GM18517 (cell line): ENCODE results near the gene SFRP2.

ENCODE experiments used
- ATAC-seq: cut with Tn5 transposase; IDR thresholded peaks from one replicate; pipeline ENCODE4 v1.9.1; 2021; ENCODE audit warnings: mild to moderate bottlenecking, moderate library complexity; ENCODE audit not compliant: unreplicated experiment

The SFRP2 gene, protein sequence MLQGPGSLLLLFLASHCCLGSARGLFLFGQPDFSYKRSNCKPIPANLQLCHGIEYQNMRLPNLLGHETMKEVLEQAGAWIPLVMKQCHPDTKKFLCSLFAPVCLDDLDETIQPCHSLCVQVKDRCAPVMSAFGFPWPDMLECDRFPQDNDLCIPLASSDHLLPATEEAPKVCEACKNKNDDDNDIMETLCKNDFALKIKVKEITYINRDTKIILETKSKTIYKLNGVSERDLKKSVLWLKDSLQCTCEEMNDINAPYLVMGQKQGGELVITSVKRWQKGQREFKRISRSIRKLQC

DNA sequence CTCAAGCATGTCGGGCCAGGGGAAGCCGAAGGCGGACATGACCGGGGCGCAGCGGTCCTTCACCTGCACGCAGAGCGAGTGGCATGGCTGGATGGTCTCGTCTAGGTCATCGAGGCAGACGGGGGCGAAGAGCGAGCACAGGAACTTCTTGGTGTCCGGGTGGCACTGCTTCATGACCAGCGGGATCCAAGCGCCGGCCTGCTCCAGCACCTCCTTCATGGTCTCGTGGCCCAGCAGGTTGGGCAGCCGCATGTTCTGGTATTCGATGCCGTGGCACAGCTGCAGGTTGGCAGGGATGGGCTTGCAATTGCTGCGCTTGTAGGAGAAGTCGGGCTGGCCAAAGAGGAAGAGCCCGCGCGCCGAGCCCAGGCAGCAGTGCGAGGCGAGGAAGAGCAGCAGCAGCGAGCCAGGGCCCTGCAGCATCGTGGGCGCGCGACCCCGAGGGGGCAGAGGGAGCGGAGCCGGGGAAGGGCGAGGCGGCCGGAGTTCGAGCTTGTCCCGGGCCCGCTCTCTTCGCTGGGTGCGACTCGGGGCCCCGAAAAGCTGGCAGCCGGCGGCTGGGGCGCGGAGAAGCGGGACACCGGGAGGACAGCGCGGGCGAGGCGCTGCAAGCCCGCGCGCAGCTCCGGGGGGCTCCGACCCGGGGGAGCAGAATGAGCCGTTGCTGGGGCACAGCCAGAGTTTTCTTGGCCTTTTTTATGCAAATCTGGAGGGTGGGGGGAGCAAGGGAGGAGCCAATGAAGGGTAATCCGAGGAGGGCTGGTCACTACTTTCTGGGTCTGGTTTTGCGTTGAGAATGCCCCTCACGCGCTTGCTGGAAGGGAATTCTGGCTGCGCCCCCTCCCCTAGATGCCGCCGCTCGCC lies at the start of gene SFRP2:
Gene SFRP2, minus strand, starts transcription at position 671 of the 864 bp plus-strand sequence. Its CDS starts 248 bp downstream, at position 423.
- ATAC-seq = no peak

DNA sequence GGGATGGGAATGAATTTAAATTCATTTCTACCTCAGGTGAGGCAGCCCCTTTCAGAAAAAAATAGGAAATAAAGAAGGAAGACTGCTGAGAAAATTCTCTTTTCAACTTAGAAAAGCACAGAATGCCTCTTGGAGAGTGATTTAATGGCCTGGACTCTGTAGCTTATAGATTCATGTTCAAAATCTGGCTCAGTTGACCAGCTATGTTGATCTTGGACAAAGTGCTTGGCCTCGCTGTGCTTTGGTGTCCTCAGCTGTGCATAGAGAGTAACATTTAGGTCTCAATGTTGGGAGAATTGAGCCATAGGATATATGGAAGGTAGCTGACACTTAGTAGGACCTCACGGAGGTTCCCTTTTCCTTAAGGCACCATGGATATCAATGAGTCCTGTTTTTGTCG lies 49.7 kb upstream of the SFRP2 start:
- ATAC-seq = no peak

DNA sequence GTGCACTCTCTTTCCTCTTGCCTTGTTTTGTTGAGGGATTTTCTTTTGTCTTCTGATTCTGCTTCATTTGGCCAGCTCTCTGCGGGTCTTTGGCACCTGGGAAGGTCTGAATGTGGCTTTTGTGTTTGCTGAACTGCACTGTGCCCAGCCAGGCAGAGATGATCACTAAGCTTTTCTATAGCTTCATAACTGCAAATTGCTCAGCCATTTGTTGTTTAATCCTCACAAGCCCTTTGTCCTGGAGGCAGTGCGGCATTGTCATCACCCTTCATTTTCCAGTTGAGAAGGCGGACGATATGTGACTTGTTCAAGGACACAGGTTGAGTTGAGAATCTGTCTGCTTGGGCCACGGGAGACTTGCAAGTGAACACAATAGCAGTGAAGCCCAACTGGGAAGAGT lies 46.0 kb upstream of the SFRP2 start:
- no peak for ATAC-seq

DNA sequence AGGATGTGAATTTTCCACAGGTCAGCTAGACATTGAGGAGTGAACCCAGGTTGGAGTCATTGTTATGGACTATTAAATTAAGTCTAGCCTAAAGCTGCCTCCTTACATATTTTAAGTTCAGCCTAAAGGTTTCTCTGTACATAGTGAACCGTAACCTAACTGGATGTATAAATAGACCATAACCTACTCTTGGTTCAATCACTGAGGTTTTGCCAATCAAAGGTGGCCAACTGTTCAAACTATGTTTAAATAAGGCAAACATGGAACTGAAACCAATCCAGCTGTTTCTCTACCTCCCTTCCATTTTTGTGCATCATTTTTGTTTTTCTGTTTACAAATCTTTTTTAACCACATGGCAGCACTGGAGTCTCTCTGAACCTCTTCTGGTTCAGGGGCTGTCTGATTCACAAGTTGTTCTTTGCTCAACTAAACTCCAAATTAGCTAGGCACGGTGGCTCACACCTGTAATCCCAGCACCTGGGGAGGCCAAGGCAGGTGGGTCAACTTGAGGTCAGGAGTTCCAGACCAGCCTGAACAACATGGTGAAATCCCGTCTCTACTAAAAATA lies 43.9 kb upstream of the SFRP2 start:
- ATAC-seq = no peak

DNA sequence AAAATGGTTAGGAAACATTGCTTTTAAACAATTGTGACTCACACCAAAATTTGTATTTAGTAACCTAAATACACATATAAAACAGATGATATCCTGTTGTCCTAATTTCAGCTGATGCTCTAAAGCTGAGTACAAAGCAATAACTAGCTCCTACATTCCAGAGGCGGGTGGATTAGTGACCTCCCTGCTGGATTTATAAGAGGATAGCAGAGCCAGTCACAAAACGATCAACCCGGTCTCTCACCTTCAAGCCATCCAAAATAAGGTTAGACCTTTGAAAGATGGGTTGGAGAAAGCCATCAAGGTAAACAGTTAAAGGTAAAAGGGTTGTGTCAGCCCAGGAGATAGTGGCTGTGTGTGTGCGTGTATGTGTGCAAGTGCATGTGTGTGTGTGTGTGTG lies 43.2 kb upstream of the SFRP2 start:
- ATAC-seq = no peak

DNA sequence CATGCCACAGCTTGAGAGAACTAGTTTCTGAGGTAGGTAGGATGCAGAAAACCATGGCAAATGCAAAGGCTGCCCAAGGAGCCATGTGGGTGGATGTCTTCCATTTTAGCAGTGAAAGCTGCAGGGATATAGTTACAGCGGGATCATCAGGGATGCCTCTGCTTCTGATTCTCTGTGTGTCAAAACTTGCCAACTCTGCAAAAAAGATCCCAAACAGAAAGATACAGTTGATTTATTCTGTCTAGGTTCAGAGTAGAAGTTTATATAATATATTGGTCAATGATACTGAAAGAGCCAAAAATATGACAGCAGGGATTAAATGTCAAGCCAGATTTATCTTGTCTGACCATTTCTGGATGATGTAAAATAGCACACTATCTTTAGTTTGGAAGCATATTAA lies 42.4 kb upstream of the SFRP2 start:
- ATAC-seq = no peak

DNA sequence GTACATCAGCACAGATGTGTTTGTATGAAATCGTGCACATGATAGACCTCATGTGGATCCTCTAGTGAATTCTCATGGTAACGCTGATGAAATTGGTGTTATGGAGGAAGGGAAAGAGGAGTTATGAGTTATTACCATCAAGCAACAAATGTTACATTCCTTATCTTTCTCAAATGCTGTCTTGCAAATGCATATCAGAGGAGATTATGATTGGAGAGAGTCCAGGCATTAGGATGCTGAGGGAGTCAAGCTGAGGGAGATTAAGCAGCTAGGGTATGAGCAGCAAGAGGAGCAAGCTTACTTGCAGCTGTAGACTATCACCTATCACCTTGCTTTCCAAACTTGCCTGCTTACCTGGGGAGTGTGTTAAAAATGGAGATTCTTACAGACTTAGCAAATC lies 36.8 kb upstream of the SFRP2 start:
- no peak for ATAC-seq

DNA sequence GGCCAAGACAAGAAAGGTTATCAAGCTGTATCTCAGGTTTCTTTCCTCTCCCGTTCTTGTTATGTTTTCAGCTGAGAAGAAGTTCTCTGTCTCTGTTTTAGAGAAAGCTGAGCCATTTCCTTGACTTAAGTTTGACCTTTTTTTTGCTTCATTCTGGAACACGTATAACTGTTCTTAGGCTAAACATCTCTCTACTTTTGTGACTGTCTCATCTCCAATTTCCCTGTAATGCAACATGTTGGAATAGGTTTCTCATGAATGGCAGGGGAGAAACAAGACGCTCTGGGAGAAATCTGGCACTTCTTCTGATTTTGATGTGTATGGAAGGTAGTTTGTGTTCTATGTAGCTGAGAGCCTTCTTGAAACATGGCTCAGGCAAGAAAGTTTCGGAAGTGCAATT lies 36.2 kb upstream of the SFRP2 start:
- no peak for ATAC-seq

DNA sequence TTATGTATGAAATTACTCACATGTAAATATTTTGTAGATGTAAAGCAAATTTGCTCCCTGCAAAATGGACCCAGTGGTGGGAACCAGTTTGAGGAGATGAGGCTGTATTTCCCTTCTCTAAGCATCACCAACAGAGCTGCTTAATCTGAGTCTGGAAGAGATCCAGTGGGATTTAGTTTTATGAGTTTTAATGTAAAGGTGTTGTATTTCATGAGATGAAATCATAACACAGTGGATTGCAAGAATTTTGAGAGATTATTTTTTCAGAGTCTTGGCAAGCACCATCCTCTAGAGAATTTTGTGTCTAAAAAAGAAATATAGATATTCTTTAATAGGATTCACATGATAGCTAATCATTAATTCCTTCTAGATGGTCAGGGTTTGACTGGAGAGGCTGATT lies 35.6 kb upstream of the SFRP2 start:
- no peak for ATAC-seq

DNA sequence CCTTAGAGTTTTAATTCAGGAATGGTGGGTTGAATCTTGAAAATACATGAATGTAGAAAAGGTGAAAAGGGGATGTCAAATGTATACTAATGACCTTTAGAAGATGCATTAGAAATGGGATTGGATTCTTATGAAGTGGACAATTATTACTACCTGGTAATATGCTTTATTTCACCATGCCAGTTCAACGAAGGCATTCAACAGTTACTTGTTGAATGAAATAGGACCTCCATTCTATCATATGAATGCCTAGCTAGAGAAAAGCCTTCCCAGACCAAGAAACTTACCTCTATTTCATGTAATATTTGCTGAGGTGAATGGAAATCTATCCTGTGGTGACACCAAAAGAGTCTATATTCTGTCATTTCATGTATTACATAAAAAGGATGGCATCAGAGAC lies 34.6 kb upstream of the SFRP2 start:
- ATAC-seq = no peak

DNA sequence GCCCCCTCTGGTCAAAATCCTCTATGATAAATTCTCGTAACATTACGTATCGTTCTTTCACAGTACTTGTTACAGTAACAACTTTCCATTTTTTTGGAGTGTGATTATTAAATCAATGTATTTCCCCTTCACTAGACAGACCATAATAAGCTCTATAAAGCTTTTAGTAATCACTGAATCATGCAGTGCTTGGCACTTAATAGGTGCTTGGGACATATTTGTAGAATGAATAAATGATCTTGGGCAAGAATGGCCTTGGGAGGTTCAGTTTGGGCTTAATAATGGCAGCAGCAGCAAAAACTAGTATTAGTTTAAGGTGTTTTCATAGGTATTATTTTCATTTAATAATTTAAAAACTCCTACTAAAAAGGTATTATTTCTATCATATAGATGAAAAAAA lies 33.4 kb upstream of the SFRP2 start:
- no peak for ATAC-seq

DNA sequence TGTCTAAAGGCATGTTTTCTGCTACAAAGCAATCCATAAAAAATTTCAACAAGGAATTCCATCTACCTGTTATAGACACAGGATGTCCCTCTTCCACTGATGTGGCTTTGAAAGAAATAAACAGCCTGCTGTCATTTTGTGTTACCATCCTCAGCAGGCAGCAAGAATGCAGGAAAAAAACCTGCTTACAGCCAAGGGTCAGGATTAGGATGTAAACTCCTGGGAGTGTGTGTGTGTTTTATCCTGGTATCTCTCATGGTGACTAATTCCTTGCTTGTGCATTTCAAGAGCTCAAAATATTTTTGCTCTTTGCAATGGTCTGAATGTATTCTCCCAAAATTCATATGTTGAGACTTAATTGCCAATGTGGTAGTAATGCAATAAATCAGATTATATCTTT lies 28.6 kb upstream of the SFRP2 start:
- ATAC-seq = no peak

DNA sequence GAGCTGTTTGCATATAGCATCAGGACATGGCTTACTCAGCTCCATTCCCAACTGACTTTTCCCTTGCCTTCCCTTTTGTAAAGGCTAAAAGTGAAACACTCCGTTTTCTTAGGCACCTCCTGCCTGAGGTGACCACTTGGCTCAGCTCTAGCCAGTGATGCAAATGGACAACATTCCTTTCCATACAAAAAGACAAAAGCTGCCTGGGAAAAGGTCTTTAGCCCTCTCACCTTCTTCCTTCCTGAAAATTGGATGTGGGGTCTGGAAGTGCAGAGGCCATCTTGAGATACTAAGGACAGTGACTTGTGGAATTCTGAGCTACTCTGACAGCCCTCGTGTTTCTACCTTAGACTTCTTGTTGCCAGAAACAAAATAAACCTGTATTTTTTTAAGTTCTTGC lies 27.7 kb upstream of the SFRP2 start:
- ATAC-seq = no peak

DNA sequence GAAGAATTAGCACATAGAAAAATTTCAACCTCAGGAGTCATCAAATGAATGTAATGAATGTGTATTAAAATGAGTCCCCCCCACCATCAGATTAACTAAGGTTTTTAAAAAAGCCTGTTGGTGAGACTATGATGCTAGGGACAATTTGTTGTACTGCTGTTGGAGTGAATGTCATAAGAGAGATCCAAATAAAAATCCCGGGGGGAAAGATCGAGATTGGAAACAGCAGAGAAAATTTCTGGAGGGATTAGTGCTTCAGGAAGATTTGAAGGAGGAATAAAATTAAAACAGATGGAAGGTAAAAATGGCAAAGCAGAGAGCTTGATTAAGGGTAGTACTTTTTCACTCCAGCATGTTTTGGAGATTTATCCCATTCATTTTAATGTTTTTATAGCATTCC lies 25.9 kb upstream of the SFRP2 start:
- ATAC-seq = no peak

DNA sequence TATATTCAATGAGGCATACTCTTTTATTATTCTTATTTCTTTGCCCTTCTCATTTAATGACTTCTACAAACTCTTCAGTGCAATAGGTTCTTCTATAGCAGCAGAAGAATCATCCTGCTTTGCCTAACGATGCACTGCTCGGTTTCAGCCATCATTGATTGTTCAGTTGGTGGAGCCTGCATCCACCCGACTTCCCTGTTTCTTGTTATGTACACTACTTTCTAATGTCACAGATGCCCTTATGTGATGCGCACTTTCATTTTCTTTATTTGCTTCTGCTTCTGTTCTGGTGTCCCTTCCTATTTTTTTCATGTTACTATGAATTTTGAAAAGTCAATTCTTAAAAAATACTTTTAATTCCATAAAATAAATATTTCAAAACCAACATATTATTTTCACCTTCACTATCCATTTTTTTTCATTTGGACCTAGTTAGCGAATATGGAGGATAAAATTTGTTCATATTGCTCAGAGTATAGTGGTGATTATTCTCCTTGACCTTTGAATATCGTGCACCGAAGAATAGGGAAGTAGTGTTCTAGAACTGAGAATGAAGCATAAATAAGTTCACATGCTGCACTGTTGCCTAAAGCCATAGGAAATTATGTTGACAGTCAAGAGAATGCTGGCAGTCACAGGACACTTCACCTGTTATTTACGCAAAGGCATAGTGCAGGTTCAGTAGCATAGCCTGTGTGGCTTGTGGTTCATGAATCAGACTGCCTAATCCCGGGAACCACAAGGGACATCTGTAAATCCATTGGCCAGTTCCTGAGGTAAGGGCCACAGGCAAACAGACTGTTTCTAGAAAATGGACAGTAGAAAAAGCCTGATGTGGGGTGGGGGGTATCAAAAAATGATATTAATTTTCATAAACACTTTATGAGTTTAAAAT lies 21.3 kb upstream of the SFRP2 start:
- no peak for ATAC-seq

DNA sequence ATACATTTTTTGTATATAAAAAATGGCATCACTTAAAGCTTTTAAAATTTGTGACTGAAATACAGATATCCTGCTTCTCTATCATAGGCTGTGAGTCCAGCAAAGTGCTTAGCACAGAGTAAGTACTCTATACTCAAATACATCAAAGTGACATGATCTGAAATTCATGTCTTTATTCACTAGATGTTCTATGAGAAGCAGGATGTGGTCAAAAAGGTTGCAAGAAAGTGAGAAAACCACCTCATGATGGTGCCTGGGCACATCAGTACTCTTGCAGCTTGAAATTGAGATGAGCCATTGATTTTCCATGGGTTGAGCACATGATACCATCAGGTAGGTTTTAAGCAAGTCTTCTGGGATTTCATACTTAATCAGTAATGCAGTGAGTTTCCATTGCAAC lies 20.4 kb upstream of the SFRP2 start:
- no peak for ATAC-seq

DNA sequence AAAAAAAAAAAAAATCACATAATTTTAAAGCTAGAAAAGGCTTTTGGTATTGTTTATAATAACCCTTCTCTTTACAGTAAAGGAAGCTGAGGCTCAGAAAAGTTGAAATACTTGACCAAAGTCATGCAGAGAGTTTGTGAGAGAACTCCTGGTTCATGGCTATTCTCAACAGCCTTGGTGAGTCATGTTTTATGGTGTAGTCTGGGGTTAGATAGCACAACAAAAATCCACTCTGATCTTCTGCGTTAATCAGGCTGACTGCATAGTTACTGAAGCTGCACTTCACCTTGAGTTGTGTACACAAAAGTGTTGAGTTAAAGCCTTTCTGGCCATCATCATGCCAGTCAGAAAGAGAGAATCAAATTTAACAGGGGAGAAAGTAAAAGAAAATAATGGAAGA lies 19.3 kb upstream of the SFRP2 start:
- ATAC-seq = no peak

DNA sequence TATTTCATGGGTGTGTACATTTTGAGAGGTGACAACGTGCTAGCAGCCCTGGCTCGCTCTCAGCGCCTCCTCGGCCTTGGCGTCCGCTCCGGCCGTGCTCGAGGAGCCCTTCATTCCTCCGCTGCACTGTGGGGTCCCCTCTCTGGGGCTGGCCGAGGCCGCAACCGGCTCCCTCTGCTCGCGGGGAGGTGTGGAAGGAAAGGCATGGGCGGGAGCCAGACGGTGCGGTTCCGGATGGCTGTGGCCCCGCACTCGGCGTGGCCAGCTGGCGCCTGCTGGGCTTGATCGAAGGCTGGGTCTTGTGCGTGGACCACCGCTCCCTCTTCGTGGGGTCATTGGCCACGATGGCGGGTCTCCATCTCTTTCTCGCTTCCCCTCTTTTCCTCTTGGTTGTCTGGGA lies 17.2 kb upstream of the SFRP2 start:
- ATAC-seq = no peak

DNA sequence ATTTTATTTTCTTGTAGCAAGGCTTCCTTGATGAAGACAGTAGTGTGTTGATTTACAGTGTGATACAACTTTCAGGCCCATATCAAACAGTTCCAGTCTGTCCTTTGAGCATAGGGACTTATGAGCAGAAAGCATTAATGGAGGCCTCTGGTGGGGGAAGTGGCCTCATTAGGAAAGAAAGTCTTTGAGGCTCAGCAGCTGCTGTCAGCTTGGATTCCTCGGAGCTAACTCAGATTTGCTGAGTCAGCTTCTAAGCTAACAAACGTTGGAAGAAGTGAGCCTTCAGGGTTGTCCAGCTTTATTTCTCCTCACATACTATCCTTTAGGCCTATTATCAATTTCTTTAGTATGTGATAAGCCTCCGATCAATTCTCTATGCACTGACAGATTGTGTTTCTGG lies 15.8 kb upstream of the SFRP2 start:
- ATAC-seq = no peak

DNA sequence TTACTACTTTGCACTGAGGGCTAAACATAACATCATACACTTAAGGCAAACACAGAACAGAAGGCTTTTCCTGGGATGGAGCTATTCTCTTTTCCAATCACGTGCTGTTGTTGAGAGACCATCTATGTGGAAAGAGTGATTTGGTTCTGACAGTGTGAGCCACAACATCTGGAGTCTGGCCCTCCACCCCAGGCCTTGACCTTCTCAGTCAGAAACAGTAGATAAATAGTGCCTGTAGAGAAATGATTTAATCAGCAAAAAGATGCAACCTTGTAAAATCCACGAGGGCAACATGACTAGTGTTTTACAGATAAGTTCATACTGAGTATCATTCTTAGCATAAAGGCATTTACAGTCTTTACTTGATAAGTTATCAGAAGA lies 10.8 kb upstream of the SFRP2 start:
- no peak for ATAC-seq
